Activated CD8-positive, alpha-beta memory T cell treated with anti-CD3 and anti-CD28 coated beads, Interleukin-2, amount 50 U/mL, for 1 hour (primary cell): ENCODE measurements around the gene SGK1.
"Not testable (repeated sequence)": the region's sequence is repeated elsewhere in the genome, so short reads cannot be mapped to it uniquely, and the experiment has no call there.

Experiments used
- DNase-seq: peaks from one replicate; pipeline ENCODE4 v3.0.0-alpha.2; 2020; ENCODE audit errors: extremely low read depth

Gene SGK1

DNA sequence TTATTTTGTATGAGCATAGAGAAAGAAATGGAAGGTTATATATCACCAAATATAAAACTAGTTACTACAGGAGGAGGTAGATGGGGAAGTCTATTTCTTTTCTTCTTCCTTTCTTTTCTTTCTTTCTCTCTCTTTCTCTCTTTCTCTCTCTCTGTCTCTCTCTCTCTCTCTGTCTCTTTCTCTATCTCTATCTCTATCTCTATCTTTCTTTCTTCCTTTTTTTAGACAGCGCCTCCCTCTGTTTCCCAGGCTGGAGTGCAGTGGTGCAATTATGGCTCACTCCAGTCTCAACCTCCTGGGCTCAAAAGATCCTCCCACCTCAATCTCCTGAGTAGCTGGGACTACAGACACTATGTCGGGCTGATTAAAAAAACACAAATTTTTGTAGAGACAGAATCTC, 10.2 kb upstream of the SGK1 start:
- no peak for DNase-seq

DNA sequence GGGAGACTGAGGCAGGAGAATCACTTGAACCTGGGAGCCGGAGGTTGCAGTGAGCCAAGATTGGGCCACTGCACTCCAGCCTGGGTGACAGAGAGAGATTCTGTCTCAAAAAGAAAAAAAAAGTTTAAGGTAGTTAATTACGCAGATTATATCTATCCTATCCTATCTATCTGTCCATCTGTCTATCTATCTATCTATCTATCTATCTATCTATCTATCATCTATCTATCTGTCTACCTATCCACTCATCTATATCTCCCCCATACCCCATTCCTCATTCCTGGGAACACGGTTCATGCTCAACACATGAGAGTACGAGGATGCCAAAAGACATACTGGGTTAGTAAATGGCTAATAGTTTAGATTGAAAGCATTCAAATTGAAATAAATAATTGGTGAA, 8.3 kb upstream of the SGK1 start:
- not testable (repeated sequence) for DNase-seq

DNA sequence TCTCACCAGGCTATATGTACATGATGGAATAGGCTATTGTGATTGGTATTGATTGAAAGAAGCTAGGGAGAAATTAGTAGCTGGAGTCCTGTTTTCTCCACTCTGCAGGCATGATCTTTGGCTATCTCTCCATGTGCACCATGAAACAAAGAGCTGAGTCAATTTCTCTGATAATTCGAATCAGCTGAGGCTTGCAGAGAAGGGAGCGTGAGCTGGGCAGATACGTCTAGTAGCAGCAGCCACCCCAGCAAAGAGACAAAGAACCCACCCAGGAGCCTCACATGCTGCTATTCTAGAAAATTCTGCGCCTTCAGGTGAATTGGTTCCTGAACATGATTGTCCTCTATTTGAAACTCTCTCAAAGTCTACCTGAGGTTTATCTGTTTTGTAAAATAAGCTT, 6.9 kb upstream of the SGK1 start:
- no peak for DNase-seq

DNA sequence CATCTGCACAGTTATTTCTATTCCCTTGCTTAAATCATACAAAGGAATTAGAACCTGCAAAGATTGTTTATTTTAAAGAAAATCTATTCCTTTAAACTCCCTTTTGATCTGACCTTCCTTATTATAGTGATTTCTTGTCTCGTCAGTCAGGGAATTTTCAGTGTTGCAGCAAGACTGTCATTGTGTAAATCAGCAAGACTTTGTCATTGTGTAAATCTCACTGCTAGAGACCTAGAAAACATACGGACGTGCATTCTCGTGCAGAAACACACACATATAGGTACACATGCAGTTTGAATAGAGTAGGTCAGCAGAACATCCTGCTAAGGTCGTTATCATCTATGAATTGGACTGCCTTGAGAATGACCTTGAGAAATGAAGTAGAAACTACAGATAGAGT, 6.2 kb upstream of the SGK1 start:
- no peak for DNase-seq

DNA sequence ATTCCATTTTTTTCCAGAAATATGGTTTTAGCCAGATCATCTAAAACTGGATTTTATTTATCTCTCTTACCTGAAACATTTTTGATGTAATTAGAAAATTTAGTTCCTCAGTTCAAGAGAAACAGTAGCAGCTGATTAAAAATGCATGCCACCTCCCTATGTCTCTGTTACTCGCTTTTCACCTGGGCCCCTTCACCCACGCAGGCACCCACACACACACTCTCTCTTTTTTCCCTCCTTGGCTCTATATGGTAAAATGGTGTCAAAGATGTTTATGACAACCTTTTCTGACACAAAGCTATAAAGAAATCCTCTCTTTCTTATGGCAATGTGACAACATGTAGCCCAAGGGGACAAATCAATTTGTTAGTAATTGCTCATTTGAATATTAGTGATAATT, 5.8 kb upstream of the SGK1 start:
- DNase-seq: no peak

DNA sequence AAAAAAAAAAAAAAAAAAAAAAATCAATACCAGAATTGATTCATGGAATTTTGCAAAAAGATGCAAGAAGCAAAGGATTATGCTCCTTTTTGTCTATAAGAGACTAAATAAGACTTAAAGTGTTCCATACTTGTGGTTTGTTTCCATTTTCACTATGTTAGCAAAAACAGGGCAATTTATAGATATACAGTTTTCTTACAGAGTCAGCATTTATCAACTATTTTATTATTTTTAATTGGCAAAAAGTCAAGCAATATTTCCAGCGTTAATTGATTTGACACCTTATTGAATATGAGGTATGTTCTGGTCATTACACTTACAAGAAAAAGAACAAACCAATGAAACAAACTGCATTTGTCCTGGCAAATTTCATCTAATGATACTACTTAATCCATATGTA, 5.4 kb upstream of the SGK1 start:
- DNase-seq: no peak

DNA sequence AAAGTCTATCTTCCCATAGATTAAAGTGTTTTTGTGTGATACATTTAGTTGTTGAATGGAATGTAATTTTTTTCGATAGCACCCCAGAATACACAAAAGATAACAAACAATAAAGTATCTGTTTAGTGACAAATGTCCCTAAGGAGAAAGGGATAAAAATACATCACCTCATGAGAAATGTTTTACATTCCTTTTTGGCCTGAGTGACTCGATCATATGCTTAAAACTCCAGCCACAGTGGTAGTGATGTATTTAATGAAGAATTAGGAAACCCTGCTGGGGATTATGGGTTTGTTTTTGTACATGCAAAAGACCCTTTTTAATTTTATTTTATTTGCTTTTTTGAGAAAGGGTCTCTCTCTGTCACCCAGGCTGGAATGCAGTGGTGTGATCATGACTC, 4.3 kb upstream of the SGK1 start:
- no peak for DNase-seq

DNA sequence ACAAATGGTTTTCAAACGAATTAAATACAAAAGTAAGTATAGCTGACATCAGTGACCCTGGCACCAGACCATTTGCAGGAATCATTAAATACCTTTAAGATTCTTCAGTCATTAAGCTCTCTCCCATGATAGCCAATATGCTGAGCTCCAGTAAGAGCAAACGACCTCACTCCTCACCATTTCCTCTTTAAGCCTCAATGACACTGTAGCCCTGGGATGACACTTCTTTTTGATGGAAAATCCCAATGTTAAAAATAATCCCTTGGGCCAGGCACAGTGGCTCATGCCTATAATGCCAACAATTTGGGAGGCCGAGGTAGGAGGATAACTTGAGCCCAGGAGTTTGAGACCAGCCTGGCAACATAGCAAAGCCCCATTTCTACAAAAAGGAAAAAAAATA, 3.3 kb upstream of the SGK1 start:
- no peak for DNase-seq

DNA sequence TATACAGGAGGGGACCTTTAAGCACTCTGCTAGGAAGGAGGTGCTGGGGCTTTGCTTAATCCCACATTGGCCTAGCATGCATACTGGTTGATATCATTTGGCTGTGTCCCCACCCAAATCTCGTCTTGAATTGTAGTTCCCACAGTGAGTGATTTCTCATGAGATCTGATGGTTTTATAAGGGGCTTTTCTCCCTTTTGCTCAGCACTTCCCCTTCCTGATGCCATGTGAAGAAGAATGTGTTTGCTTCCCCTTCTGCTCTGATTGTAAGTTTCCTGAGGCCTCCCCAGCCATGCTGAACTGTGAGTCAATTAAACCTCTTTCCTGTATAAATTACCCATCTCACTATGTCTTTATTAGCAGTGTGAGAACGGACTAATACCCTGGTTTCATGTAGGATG, 1.8 kb upstream of the SGK1 start:
- DNase-seq: not testable (repeated sequence)

DNA sequence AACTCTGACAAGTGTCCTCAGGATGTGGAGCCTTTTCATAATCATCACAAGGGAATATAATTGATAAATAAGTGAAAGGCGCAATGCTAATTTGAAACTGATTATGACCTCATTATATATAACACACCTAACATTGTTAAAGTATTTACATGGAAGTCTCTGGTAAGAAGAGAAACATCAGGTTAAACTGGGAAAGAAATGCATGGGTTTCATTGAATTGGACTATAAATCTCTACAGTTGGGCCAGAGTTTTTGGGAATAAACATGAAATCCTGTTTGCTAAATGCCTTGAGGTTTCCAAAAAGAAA, 1.0 kb upstream of the SGK1 start:
- no peak for DNase-seq

DNA sequence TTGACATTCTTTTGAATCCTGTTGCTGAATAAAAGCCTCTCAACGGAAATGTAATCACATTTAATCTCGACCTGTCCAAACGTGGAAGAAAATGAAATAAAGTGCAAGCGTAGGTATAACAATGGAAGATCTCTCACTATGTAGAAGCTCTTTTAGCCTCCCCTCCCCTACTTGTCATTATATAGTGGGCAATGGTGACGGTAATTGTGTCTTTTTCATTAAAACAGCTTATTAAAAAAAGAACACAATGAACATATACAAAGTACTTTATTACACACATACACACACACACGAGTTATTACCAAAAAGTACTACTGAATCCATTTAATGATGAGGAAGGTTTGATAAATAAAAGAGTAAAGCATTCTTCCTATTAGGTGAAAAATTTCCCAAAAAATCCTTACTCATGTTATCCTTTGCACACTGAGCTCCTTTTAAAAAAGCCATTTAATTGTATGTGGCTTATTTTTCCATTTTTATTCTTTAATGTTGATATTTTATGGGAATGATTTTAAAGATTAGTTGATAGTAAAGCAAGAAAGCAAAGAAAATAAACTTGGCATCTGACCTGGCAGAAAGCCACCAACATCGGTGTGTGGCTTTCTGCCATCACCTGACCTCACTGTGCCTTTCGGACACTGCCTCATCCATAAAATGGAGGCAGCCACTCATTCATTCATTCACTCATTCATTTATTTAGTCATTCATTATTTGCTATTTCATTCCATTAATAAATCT, 493 bp upstream of the SGK1 start:
- DNase-seq: no peak

DNA sequence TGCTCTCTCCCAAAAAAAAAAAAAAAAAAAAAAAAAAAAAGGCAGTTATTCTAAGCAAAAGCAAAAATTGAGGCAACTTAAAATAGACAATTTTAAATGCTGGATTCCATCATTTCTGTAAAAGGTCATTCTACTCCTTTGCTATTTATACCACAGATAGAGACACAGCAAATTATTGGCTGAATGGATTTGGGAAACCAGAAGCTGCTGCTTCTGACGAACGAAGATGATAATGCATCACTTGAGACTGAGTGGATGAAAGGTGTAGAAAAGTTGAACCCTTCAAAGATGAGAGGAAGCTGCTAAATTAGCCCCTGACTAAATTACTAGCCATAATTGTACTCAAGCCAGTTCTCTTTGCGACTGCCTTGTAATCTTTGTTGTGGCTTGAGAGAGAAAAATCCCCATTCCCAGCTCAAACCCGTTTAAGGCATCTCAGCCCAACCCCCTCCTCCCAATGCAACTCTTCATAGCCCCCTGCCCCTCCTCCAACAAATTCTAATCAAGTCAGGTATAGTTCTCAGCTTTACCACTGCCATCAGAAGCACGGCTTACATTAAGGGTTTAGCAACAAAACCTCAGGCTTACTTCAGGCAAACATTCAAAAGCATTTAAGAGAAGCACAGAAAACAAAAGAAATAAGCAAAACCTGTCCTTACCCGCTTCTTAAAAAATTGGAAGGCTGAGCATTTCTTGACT, 1.0 kb downstream of the SGK1 start:
- DNase-seq: no peak

DNA sequence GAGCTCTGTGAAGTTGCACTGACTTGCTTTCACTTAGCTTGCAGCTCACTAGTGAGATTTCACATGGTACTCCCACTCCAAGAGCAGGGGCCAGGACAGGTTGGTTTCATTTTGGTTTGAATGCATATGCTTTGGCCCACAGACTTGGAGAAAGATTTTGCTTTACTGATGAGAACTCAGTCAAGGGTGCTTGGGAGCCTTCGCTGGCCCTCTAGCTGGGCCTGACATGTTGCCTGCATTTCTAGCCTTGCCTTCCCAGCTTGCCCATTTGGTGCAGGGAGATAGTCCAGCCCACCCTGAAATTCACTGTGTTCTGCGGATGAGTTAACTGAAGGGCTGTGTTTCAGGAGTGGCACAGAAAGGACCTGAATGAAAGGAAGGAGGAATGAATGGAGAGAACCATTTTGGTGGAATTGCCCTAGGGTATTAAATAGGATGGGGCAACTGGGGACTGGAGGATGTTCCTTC, 1.9 kb downstream of the SGK1 start:
- no peak for DNase-seq

DNA sequence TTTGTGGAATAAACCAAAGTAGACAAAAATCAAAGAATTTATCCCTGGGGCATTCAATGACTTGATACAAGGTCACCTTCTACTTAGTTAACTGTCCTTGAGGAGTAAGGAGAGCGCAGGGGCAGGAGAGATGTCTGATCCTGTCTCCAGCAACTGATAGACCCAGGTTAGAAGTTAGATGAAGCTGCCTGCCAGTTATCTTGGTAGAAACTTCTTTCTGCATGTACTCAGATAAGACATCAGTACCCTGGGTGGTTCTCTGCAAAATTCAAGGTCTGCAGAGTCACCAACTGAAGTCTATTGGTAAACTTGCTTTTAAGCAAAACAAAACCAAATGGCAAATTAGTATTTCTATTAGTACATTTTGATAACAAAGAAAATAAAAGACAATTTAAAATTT, 2.7 kb downstream of the SGK1 start:
- DNase-seq: no peak

DNA sequence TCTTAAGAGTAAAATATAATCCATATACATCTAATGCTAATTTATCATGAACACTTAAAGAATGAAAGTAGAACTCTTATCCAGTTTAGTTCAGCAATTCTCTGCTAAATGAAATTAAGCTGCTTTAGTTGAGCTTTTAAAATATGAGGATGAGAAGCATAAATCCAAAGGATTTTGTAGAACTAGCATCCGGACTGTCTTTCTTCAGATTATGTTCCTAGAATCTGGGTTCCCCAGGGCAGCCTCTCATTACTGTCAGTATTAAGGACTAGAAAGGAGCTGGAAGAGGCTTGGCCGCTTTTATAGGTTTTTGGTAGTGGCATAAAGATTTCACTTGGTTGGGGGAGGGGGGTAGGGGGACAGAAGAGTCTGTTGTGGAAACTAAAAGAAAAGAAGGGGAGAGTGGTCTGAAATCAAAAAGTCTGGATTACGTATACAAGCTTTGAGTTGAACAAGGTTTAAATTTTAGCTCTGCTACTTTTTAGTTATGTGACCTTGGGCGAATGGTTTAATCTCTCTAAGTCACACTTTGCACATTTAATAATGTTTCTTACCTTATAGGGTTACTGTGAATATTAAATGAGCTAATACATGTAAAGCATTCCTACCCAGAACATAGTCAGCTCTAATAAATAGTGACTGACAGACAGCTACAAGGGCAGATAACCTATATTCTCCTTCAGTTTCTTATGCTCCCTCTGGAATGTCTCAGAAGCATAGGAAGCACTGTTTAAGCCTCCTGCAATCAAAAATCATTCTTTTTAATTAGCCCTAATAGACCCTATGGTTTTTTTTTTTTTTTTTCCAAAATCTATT, 3.7 kb downstream of the SGK1 start:
- DNase-seq: no peak

DNA sequence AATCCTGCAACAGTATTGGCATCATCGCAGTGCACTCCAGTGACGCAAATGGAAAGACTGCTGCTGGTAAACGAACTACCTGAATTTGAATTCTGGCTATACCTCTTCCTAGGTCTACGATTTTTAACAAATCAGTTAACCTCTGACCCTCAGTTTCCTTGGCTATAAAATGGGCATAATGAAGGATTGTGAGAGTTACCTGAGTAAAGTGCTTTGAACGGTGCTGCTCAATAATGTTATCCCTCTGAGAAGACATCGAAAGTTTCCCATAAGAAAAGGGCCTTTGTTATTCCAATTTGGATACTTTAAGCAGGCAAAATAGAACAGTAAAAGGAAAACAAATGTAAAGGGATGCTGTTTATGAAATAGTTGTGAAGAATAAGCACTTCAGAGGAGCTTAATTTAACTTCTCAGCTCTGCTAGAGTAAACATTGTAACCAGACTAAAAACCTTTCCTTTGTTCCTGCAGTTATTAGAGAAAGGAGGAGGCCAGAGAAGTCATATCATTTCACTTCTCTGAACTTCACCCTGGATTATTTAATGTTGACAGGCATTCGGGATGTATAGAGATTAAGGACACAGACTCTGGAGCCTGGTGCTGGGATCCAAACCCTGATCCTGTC, 5.8 kb downstream of the SGK1 start:
- DNase-seq: no peak

DNA sequence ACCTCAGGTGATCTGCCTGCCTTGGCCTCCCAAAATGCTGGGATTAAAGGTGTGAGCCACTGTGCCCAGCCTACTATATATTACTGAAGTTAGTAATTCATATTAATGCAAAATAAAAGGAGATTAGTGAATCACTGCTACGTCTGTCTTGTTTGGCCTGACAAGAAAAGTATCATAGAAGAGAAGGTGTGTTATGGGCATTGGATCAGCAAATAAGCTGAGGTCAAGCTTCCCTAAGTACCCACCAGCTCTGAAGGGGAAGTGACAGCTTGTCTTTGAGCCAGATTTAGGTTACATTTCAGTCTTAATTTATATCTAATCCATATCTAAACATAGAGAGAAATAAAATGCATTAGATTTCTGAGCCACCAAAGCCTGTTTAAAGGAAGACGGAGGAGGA, 7.1 kb downstream of the SGK1 start:
- no peak for DNase-seq

DNA sequence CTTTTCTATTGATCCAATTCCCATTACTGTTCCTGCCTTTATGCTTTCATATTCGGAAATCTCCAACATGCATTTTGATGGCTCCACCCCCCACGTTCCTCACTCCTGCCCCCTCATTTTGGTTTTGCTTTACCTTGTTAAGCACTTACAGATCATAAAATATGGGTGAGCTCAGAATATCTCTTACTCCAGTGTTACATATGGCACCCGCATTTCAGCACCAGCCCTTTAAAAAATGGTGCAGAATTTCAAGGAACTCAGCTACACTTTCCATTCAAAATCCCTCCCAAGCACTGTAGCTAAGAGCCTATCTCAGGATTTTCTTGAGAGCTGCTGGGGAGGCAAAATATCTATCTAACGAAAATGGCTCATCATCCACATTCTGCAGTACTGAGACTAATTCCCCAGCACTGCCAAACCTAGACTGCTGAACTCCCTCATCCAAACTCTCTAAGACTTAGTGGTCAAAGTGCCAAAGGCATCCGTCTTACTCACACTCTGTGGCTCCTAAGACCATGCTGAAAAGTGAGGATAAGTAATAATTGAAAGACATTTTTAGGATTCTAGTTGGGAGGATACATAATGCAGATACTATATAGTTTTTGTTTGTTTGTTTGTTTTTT, 7.8 kb downstream of the SGK1 start:
- no peak for DNase-seq

DNA sequence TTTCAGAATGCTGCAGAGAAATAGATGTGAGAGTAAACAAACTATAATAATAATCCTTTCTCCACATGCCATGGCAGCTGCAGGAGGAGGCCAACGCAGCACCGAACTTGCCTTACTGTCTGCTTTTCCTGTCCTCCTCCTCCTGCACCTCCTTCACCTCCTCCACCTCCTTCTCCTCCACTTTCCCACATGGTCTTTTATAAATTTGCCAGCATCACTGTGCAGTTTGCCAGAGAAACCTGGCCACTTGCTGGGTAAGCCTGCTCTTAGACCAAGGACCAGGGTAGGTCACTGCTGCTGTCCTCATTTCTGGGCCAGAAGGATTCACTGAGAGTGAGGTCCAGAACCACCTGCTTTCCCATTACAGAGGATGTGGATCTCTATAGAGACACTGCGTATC, 8.7 kb downstream of the SGK1 start:
- DNase-seq: no peak

DNA sequence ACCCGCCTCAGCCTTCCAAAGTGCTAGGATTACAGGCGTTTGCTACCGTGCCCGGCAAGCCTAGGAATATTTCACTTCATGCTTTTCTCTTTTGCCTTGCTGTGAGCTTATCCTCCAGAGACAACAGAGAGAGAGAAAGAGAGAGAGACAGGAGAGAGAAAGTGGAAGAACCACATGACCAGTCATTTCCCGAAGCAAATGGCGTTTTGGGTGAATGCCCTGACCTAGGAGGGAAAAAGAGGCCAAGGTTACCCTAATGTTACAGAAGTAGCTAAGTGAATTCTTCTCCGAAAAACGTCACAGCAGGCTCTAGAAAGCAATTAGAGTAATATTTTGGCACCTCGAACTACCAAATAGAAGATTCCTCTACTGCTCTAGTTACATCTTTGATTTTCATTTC, 9.1 kb downstream of the SGK1 start:
- no peak for DNase-seq

DNA sequence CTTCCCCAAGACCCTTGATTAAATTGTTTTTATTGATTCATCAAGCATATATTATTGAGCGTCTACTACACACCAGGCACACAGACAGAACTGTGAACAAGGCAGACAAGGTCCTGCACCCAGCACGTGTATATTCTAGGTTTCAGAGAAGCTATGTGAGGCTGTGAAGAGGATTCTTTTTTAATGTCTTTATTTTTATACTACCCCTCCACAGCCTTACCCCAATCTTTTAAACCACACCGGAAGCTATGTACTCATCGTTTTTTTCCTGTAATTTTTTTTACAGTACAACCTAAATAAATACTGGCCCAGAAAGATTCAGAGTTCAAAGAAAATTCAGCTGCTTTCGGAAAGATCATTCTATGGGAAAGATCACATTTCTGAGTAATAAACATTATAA, 10.0 kb downstream of the SGK1 start:
- no peak for DNase-seq

DNA sequence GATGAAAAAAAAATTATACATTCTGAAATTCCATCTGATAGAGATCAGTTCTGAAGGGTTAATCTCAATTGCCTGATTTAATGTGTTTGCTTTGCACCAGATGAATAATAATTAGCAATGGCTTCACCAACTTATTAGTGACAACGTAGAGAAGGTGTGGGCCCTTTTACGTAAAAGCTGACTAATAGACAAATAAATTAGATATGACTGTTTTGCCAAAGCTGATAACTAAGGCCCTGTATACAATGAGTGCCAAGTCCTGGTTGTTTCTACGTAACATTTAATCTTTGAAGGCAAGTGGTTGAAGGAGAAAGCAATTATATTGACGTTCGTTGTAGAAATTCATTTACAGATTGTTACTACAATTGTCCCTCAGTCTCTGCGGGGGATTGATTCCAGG, 10.8 kb downstream of the SGK1 start:
- no peak for DNase-seq
